Measurements from ENCODE around the gene PRDM16. TPM values are rescaled to one million over a fixed set of nuclear protein-coding genes. Genes with fewer than 3 reads are reported as not detected.
A peak's percentile ranks its signal among the peaks of the same experiment; 100 is the strongest.

Gene PRDM16
- not detected for total RNA-seq

GRCh38 chr1:3068564-3069431, at the start of gene PRDM16:
TSS of gene PRDM16 (plus strand) at chr1:3069203. CDS start at chr1:3069260, 57 bp downstream.
- peaks cover 6% of the 10 kb centered on the region for H3K27me3 Mint-ChIP-seq
- H3K4me1 Mint-ChIP-seq: no peaks in the 10 kb centered on the region
- no peaks in the 10 kb centered on the region for H3K9me3 Mint-ChIP-seq
- H3K4me3 Mint-ChIP-seq: peak within 1 kb of the TSS; percentile 47
- H3K27ac Mint-ChIP-seq: no peak within 1 kb of the TSS
- no peak for ATAC-seq (replicated peaks)
- no peaks in the 10 kb centered on the region for H3K36me3 Mint-ChIP-seq (ENCODE audit: low read depth)

- Mint-ChIP-seq H3K4me3 (no peak overlapping the region), H3K9me3 (no peaks in the 10 kb centered on the region), H3K27ac (no peak overlapping the region), H3K36me3 (ENCODE audit: low read depth) (no peaks in the 10 kb centered on the region), H3K27me3 (no peaks in the 10 kb centered on the region), H3K4me1 (no peaks in the 10 kb centered on the region)
- no peak for ATAC-seq (replicated peaks)
Measured at GRCh38 chr1:3019516-3020051, 49.4 kb upstream of the PRDM16 start.

- ATAC-seq (replicated peaks): no peak
- no peaks in the 10 kb centered on the region for H3K36me3 Mint-ChIP-seq (ENCODE audit: low read depth)
- no peak overlapping the region for H3K27ac Mint-ChIP-seq
- H3K27me3 Mint-ChIP-seq: no peaks in the 10 kb centered on the region
- H3K4me1 Mint-ChIP-seq: no peaks in the 10 kb centered on the region
- H3K4me3 Mint-ChIP-seq: no peak overlapping the region
- H3K9me3 Mint-ChIP-seq: no peaks in the 10 kb centered on the region
Measured at GRCh38 chr1:3020263-3020909, 48.6 kb upstream of the PRDM16 start.

GRCh38 chr1:3021233-3021671, 47.8 kb upstream of the PRDM16 start, which contains the start of gene ACTRT2:
TSS of gene ACTRT2 (plus strand) at chr1:3021467. CDS start at chr1:3021687, 220 bp downstream.
- no peaks in the 10 kb centered on the region for H3K4me1 Mint-ChIP-seq
- H3K36me3 Mint-ChIP-seq (ENCODE audit: low read depth): no peaks in the 10 kb centered on the region
- no peak for ATAC-seq (replicated peaks)
- H3K9me3 Mint-ChIP-seq: no peaks in the 10 kb centered on the region
- no peaks in the 10 kb centered on the region for H3K27me3 Mint-ChIP-seq
- H3K4me3 Mint-ChIP-seq: no peak within 1 kb of the TSS
- H3K27ac Mint-ChIP-seq: no peak within 1 kb of the TSS

- no peaks in the 10 kb centered on the region for H3K9me3 Mint-ChIP-seq
- no peak overlapping the region for H3K27ac Mint-ChIP-seq
- no peak overlapping the region for H3K4me3 Mint-ChIP-seq
- H3K36me3 Mint-ChIP-seq (ENCODE audit: low read depth): no peaks in the 10 kb centered on the region
- H3K27me3 Mint-ChIP-seq: no peaks in the 10 kb centered on the region
- H3K4me1 Mint-ChIP-seq: no peaks in the 10 kb centered on the region
- ATAC-seq (replicated peaks): no peak
Measured at GRCh38 chr1:3021801-3022401, 47.1 kb upstream of the PRDM16 start.

- no peak for ATAC-seq (replicated peaks)
- no peak overlapping the region for H3K4me3 Mint-ChIP-seq
- no peaks in the 10 kb centered on the region for H3K36me3 Mint-ChIP-seq (ENCODE audit: low read depth)
- no peaks in the 10 kb centered on the region for H3K27me3 Mint-ChIP-seq
- H3K4me1 Mint-ChIP-seq: no peaks in the 10 kb centered on the region
- H3K27ac Mint-ChIP-seq: no peak overlapping the region
- H3K9me3 Mint-ChIP-seq: no peaks in the 10 kb centered on the region
Measured at GRCh38 chr1:3022511-3022973, 46.5 kb upstream of the PRDM16 start.

GRCh38 chr1:3022976-3023375, 46.0 kb upstream of the PRDM16 start:
- Mint-ChIP-seq H3K27ac (no peak overlapping the region), H3K4me3 (no peak overlapping the region), H3K36me3 (ENCODE audit: low read depth) (no peaks in the 10 kb centered on the region), H3K9me3 (no peaks in the 10 kb centered on the region), H3K4me1 (no peaks in the 10 kb centered on the region), H3K27me3 (no peaks in the 10 kb centered on the region)
- no peak for ATAC-seq (replicated peaks)

GRCh38 chr1:3024019-3024418, 45.0 kb upstream of the PRDM16 start:
- H3K4me1 Mint-ChIP-seq: no peaks in the 10 kb centered on the region

GRCh38 chr1:3024588-3024987, 44.4 kb upstream of the PRDM16 start:
- Mint-ChIP-seq H3K4me3 (no peak overlapping the region), H3K9me3 (no peaks in the 10 kb centered on the region), H3K27ac (no peak overlapping the region), H3K36me3 (ENCODE audit: low read depth) (no peaks in the 10 kb centered on the region), H3K27me3 (no peaks in the 10 kb centered on the region), H3K4me1 (no peaks in the 10 kb centered on the region)
- no peak for ATAC-seq (replicated peaks)

More at GRCh38 chr1:3024019-3024418, 45.0 kb upstream of the PRDM16 start:
- Mint-ChIP-seq H3K27ac (no peak overlapping the region), H3K36me3 (ENCODE audit: low read depth) (no peaks in the 10 kb centered on the region), H3K4me3 (no peak overlapping the region), H3K27me3 (no peaks in the 10 kb centered on the region), H3K9me3 (no peaks in the 10 kb centered on the region)
- ATAC-seq (replicated peaks): no peak

GRCh38 chr1:3026124-3026523, 42.9 kb upstream of the PRDM16 start:
- no peak for ATAC-seq (replicated peaks)
- Mint-ChIP-seq H3K27ac (no peak overlapping the region), H3K9me3 (no peaks in the 10 kb centered on the region), H3K4me1 (no peaks in the 10 kb centered on the region), H3K27me3 (no peaks in the 10 kb centered on the region), H3K4me3 (no peak overlapping the region), H3K36me3 (ENCODE audit: low read depth) (no peaks in the 10 kb centered on the region)

GRCh38 chr1:3026581-3027391, 42.2 kb upstream of the PRDM16 start:
- H3K9me3 Mint-ChIP-seq: no peaks in the 10 kb centered on the region
- H3K36me3 Mint-ChIP-seq (ENCODE audit: low read depth): no peaks in the 10 kb centered on the region
- no peak overlapping the region for H3K4me3 Mint-ChIP-seq
- H3K27me3 Mint-ChIP-seq: no peaks in the 10 kb centered on the region
- ATAC-seq (replicated peaks): no peak
- H3K27ac Mint-ChIP-seq: no peak overlapping the region
- no peaks in the 10 kb centered on the region for H3K4me1 Mint-ChIP-seq

- Mint-ChIP-seq H3K4me1 (no peaks in the 10 kb centered on the region), H3K4me3 (no peak overlapping the region), H3K27ac (no peak overlapping the region), H3K27me3 (no peaks in the 10 kb centered on the region), H3K36me3 (ENCODE audit: low read depth) (no peaks in the 10 kb centered on the region), H3K9me3 (no peaks in the 10 kb centered on the region)
- no peak for ATAC-seq (replicated peaks)
Measured at GRCh38 chr1:3027611-3028371, 41.2 kb upstream of the PRDM16 start.

- no peaks in the 10 kb centered on the region for H3K9me3 Mint-ChIP-seq
- no peaks in the 10 kb centered on the region for H3K27me3 Mint-ChIP-seq
- no peak overlapping the region for H3K4me3 Mint-ChIP-seq
- no peaks in the 10 kb centered on the region for H3K36me3 Mint-ChIP-seq (ENCODE audit: low read depth)
- no peaks in the 10 kb centered on the region for H3K4me1 Mint-ChIP-seq
- ATAC-seq (replicated peaks): no peak
- H3K27ac Mint-ChIP-seq: no peak overlapping the region
Measured at GRCh38 chr1:3028531-3029282, 40.3 kb upstream of the PRDM16 start.

Data from activated T-helper 17 cell treated with anti-CD3 and anti-CD28 coated beads, Interleukin-2, amount 50 U/mL, for 72 hours (primary cell).